WTC11 (cell line): ENCODE results near the gene KCND2. TPM values are rescaled to one million over a fixed set of nuclear protein-coding genes. Genes with fewer than 3 reads are reported as not detected.

Source experiments
- ATAC-seq: fragments of 200-7000 bp; cut with Tn5 transposase; 2 replicates; pipeline ENCODE4 v1.10.0; 2021; ENCODE audit warnings: mild to moderate bottlenecking, moderate library complexity
- CTCF ChIA-PET: fragments of 300-600 bp; sonication (Branson Sonifier 250); formaldehyde crosslinking; loops from one replicate; lab custom pipeline; 2021; ENCODE audit warnings: antibody characterized with exemption; lab: Charles Lee
- POLR2A ChIA-PET: fragments of 350-600 bp; sonication (Branson Sonifier 250); formaldehyde crosslinking; loops from one replicate; lab custom pipeline; 2021; ENCODE audit warnings: antibody characterized with exemption; lab: Charles Lee
- DNase-seq: peaks from one replicate; pipeline ENCODE4 v3.0.0; 2021; ENCODE audit warnings: low spot score
- H3K27ac Mint-ChIP-seq: 2 replicates; pipeline ENCODE4 v1.8.0; 2021; ENCODE audit warnings: mixed read lengths
- H3K27me3 Mint-ChIP-seq: 2 replicates; pipeline ENCODE4 v1.8.0; 2021; ENCODE audit warnings: low read depth, mild to moderate bottlenecking, moderate library complexity, mixed read lengths
- H3K36me3 Mint-ChIP-seq: 2 replicates; pipeline ENCODE4 v1.8.0; 2021; ENCODE audit warnings: mixed read lengths
- H3K4me1 Mint-ChIP-seq: 2 replicates; pipeline ENCODE4 v1.8.0; 2022; ENCODE audit warnings: mixed read lengths
- H3K4me3 Mint-ChIP-seq: 2 replicates; pipeline ENCODE4 v1.8.0; 2021; ENCODE audit warnings: mild to moderate bottlenecking, moderate library complexity, mixed read lengths
- H3K9me3 Mint-ChIP-seq: 2 replicates; pipeline ENCODE4 v1.8.0; 2021; ENCODE audit warnings: mixed read lengths
- CTCF ChIP-seq: fragments of 200-600 bp; IDR thresholded peaks from 2 replicates; pipeline ENCODE4 v1.8.0; 2022; ENCODE audit warnings: antibody characterized with exemption
- E2F4 ChIP-seq: sonication (generic); formaldehyde crosslinking; IDR thresholded peaks from 2 replicates; pipeline ENCODE4 v1.8.1; 2022; ENCODE audit warnings: low read depth, mild to moderate bottlenecking, moderate library complexity, missing genetic modification reagents, borderline replicate concordance
- ESRRA ChIP-seq: sonication (generic); formaldehyde crosslinking; IDR thresholded peaks from 2 replicates; pipeline ENCODE4 v1.8.1; 2022; ENCODE audit warnings: mild to moderate bottlenecking, missing genetic modification reagents, borderline replicate concordance
- ETV6 ChIP-seq: sonication (generic); formaldehyde crosslinking; IDR thresholded peaks from 2 replicates; pipeline ENCODE4 v1.8.1; 2022; ENCODE audit warnings: mild to moderate bottlenecking, missing genetic modification reagents
- FOXK1 ChIP-seq: sonication (generic); formaldehyde crosslinking; IDR thresholded peaks from 2 replicates; pipeline ENCODE4 v1.8.0; 2022; ENCODE audit warnings: mild to moderate bottlenecking, moderate library complexity, missing genetic modification reagents
- FOXP4 ChIP-seq: sonication (generic); formaldehyde crosslinking; IDR thresholded peaks from 2 replicates; pipeline ENCODE4 v1.8.0; 2022; ENCODE audit warnings: mild to moderate bottlenecking, missing genetic modification reagents
- HMGA2 ChIP-seq: fragments of 250-450 bp; sonication (Bioruptor Pico); IDR thresholded peaks from 2 replicates; pipeline ENCODE4 v1.4.0; 2021; ENCODE audit warnings: mild to moderate bottlenecking, moderate library complexity
- MXD4 ChIP-seq: fragments of 250-450 bp; sonication (Bioruptor Pico); IDR thresholded peaks from 2 replicates; pipeline ENCODE4 v1.8.0; 2021; ENCODE audit warnings: mild to moderate bottlenecking, moderate library complexity, borderline replicate concordance
- NFATC4 ChIP-seq: fragments of 250-450 bp; sonication (Bioruptor Pico); IDR thresholded peaks from 2 replicates; pipeline ENCODE4 v1.9.0; 2021; ENCODE audit warnings: mild to moderate bottlenecking
- NFE2L1 ChIP-seq: sonication (generic); formaldehyde crosslinking; IDR thresholded peaks from 2 replicates; pipeline ENCODE4 v1.8.1; 2023; ENCODE audit warnings: missing genetic modification reagents
- NR1H2 ChIP-seq: sonication (generic); formaldehyde crosslinking; IDR thresholded peaks from 2 replicates; pipeline ENCODE4 v1.9.0; 2021; ENCODE audit warnings: mild to moderate bottlenecking, moderate library complexity, missing genetic modification reagents
- RELA ChIP-seq: sonication (generic); formaldehyde crosslinking; IDR thresholded peaks from 2 replicates; pipeline ENCODE4 v1.8.1; 2022; ENCODE audit warnings: missing genetic modification reagents, mild to moderate bottlenecking, borderline replicate concordance
- SMAD3 ChIP-seq: sonication (generic); formaldehyde crosslinking; IDR thresholded peaks from 2 replicates; pipeline ENCODE4 v1.8.0; 2022; ENCODE audit warnings: missing genetic modification reagents, mild to moderate bottlenecking, borderline replicate concordance
- STAT6 ChIP-seq: sonication (generic); formaldehyde crosslinking; conservative IDR thresholded peaks from 2 replicates; pipeline ENCODE4 v1.8.1; 2023; ENCODE audit warnings: mild to moderate bottlenecking, low read depth, missing genetic modification reagents, moderate library complexity
- ZBTB43 ChIP-seq: sonication (generic); formaldehyde crosslinking; IDR thresholded peaks from 2 replicates; pipeline ENCODE4 v1.8.1; 2023; ENCODE audit warnings: mild to moderate bottlenecking, missing genetic modification reagents
- ZMAT4 ChIP-seq: fragments of 250-450 bp; sonication (Bioruptor Pico); IDR thresholded peaks from 2 replicates; pipeline ENCODE4 v1.9.0; 2021; ENCODE audit warnings: mild to moderate bottlenecking
- ZNF263 ChIP-seq: sonication (generic); formaldehyde crosslinking; IDR thresholded peaks from 2 replicates; pipeline ENCODE4 v1.8.1; 2022; ENCODE audit warnings: low read depth, mild to moderate bottlenecking, moderate library complexity, missing genetic modification reagents
- ZNF396 ChIP-seq: fragments of 250-450 bp; sonication (Bioruptor Pico); IDR thresholded peaks from 2 replicates; pipeline ENCODE4 v1.8.0; 2021; ENCODE audit warnings: mild to moderate bottlenecking, moderate library complexity, borderline replicate concordance
- ZNF416 ChIP-seq: fragments of 250-450 bp; sonication (Bioruptor Pico); IDR thresholded peaks from 2 replicates; pipeline ENCODE4 v1.9.0; 2021; ENCODE audit warnings: mild to moderate bottlenecking, inconsistent platforms
- total RNA-seq: library from RNA; stranded (reverse); gene quantifications from 3 replicates; pipeline ENCODE4 v1.2.3, GENCODE V29; 2021

The KCND2 gene
- total RNA-seq, 1 experiment from 2014 or later = 4.6 TPM

GRCh38 chr7:120793213-120793936 is 520.4 kb downstream of the KCND2 start:
- CTCF ChIA-PET = interaction anchor here (1.1 to 3.4 kb wide), 5 partner anchors 13 to 148 kb away, joined by 4 to 28 read pairs (median 6); no protein-coding TSS in a partner anchor
- Mint-ChIP-seq H3K27me3 (no peaks in the 10 kb centered on the region), H3K36me3 (peaks cover 12% of the 10 kb centered on the region), H3K4me3 (no peak overlapping the region), H3K4me1 (peaks cover 20% of the 10 kb centered on the region), H3K27ac (no peak overlapping the region), H3K9me3 (peaks cover 12% of the 10 kb centered on the region)
- ATAC-seq = no peak
- no peak for DNase-seq
- TF ChIP-seq CTCF = no peak
- no peak for TF ChIP-seq RELA (CRISPR knock-in tag)
- no peak for TF ChIP-seq NFATC4 (CRISPR knock-in tag)
- no peak for TF ChIP-seq FOXP4 (CRISPR knock-in tag)
- TF ChIP-seq ETV6 (CRISPR knock-in tag) = no peak
- TF ChIP-seq ZNF416 (CRISPR knock-in tag) = no peak
- TF ChIP-seq MXD4 (CRISPR knock-in tag) = no peak
- TF ChIP-seq NFE2L1 (CRISPR knock-in tag) = no peak
- TF ChIP-seq ZNF396 = no peak
- TF ChIP-seq E2F4 (CRISPR knock-in tag) = no peak
- TF ChIP-seq STAT6 (CRISPR knock-in tag) = no peak
- no peak for TF ChIP-seq ESRRA (CRISPR knock-in tag)
- TF ChIP-seq ZNF263 (CRISPR knock-in tag) = no peak
- TF ChIP-seq NR1H2 (CRISPR knock-in tag) = no peak
- TF ChIP-seq ZMAT4 = no peak
- no peak for TF ChIP-seq SMAD3 (CRISPR knock-in tag)
- TF ChIP-seq HMGA2 (CRISPR knock-in tag) = no peak
- no peak for TF ChIP-seq ZBTB43 (CRISPR knock-in tag)
- TF ChIP-seq FOXK1 (CRISPR knock-in tag) = no peak
- POLR2A ChIA-PET = no interaction called here
